GM19238 (cell line): ENCODE results near the gene ANKRD17.
"Not testable (repeated sequence)": the region's sequence is repeated elsewhere in the genome, so short reads cannot be mapped to it uniquely, and the experiment has no call there.

Experiments
- DNase-seq: peaks from one replicate; pipeline ENCODE4 v3.0.0; 2011; ENCODE audit warnings: low spot score; ENCODE audit not compliant: insufficient read length

The ANKRD17 gene

DNA sequence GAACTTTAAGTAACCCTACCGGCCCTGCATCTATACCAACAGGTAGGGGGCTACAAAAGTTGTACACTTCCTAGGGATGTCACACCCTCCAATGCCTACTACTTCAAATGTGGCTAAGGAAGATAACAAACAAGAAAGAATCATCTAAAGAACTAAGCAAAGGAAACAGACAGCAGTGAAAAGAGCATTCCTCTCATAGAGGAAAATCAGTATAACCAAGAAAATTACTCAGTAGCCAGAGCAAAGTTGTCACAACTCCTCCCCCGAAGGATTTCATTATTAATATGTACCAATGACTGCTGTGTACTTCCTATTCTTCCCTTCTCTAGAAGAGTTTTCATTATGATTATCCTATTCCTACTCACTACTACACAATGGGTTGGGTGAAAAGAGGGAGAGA lies 12.6 kb downstream of the ANKRD17 start:
- DNase-seq = no peak

DNA sequence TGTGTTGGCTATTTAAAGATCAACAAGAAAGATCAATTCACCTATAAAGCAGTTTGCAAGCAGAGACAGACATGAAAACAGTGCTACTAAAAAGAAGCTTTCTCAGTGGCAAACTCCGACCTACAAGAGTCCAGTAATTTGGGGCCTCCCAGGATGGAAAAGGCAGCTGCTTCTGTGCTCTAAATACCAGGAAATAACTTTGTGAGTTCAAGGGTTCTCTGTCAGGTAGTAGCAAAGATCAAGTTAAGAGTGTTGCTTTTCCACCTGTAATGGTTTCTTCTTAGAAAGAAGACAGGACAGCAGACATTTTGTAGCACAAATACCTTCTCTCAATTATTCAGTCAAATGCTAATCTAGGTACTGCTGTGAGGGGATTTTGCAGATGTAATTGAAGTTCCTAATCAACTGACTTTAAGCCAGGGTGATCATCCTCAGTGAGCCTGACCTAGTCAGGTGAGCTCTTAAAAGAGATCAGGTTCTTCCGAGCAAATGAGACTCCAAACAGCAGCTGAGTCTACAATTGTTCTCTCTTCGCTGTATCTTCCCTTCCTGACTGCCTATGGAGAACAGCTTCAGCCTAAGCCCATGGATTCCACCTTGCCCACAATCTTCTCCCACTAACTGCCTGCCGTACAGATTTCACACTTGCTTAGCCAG lies 13.5 kb downstream of the ANKRD17 start:
- DNase-seq = no peak

DNA sequence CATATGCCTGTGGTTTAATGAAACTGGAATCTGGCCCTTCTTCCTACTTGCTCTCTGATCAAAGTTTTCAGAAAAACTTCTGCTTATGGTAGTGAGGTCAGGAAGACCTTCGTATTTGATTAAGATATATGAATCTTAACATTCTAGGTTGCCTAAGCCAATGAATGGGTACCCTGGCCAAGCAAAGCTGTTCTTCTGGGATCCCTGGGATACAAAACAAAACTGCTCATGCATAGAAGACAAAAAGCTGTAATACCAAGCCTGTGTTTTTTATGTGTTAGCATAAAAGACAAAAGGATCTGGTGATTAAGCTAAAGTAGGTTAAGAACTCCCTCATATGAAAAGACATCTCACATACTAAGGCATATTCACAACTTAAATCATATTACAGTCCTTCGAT lies 21.6 kb downstream of the ANKRD17 start:
- DNase-seq = no peak

GRCh38 chr4:73236151-73236550 lies 22.4 kb downstream of the ANKRD17 start:
- no peak for DNase-seq

- no peak for DNase-seq
These were observed 23.9 kb downstream of the ANKRD17 start for GRCh38 chr4:73234712-73235111.

- DNase-seq = no peak
These were observed 26.8 kb downstream of the ANKRD17 start for GRCh38 chr4:73231518-73232487.

DNA sequence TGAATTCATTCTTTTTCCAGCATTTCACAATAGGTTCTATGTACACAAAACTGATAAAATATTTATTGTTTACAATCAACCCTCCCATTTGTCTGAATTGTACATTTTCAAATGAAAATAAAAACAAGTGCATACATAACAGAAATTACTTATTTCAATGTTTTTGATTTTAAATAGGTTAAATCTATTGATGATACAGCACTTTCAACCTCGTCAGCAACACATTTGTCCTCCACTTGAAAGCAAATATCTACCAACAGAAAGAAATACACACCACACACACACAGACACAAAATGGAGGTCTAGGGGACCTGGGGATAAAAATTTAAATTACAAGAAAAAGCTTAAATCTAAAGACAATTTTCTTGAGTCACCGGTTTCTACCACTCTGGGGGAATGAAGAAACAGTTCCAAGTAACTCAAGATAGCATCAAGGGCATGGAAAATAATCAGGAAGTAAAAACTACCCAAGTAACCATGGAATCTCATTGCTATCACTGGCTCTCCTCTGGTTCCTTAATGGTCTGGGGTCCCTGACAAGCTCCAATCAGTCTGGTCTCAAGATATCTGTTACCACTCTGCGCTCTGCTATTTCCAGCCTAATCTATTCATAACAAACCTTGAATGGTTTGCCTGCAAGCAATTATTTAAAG lies 27.6 kb downstream of the ANKRD17 start:
- DNase-seq = no peak

- DNase-seq = not testable (repeated sequence)
These were observed 29.8 kb downstream of the ANKRD17 start for GRCh38 chr4:73228800-73229199.

GRCh38 chr4:73224886-73225285 lies 33.7 kb downstream of the ANKRD17 start:
- DNase-seq = no peak

DNA sequence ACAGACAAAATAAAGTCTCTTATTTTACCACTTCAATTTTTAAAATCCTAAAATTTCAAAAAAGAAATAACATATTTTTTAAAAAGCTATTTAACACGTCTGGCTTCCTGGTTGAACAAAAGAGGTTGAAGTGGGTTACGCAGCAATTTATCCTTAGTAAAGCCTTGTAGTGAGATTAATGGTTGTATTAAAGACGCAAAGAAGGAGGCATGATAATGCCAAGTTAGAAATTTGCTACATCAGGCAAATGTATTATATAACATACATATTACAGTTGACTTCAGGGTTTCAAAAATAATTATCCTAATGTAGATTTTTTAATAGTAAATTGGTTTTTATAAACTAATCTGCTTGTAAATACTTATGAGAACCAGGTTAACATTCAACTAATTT lies 35.3 kb downstream of the ANKRD17 start:
- DNase-seq = no peak

DNA sequence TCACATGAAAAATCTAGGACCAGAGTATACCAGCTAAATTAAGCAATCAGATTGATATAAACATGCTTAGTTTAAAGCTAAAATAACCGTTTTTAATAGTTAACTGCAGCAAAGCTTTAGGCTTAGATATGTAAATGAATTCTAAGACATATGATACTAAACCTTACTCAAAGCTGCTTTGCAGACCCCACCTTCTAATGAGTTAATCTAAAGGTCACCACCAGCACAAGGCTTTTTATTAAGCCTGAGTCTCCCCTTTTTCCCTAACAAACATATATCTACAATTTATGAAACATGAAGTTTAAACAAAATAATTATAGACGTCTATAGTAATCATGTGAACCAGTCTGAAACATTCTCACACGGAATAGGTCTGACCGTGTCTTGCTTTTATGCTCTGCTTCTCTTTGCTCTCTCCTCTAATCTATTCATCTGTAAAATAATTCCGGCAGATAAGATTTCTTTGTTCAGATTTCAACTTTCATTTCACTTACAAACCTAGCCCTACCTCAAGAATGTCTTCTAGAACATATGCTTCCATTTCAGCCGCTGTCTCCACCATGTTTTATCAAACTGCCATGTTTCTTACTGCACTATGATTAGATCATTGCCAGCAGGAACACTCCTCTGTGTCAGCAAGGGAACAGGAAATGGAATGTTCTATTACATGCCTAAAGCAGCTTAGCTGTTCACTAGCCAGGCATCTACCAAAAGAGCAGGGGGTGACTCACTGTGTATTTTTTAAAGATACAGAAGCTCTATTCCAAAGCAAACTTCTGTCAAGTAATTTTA lies 35.9 kb downstream of the ANKRD17 start:
- DNase-seq = peak; percentile 27

GRCh38 chr4:73221734-73222133 lies 36.9 kb downstream of the ANKRD17 start:
- no peak for DNase-seq

DNA sequence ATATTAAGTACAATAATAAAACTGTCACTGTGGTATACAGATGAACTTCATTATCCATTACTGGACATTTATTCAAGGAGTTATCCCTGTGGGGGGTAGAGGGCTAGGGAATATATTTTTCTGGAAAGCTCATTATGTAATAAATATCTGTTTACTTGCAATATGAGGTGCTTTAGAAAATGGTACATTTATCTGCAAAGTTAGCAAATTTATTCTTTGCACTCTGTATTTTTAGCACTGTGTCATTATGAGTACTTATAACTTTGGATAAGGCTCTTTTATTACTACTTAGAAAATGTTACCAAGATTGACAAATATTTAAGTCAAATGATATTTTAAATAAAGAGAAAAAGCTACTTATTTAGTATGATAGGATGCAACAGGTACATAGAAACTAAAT lies 37.8 kb downstream of the ANKRD17 start:
- no peak for DNase-seq

- DNase-seq = no peak
These were observed 44.5 kb downstream of the ANKRD17 start for GRCh38 chr4:73213916-73214653.

- no peak for DNase-seq
These were observed 45.4 kb downstream of the ANKRD17 start for GRCh38 chr4:73212982-73213730.

DNA sequence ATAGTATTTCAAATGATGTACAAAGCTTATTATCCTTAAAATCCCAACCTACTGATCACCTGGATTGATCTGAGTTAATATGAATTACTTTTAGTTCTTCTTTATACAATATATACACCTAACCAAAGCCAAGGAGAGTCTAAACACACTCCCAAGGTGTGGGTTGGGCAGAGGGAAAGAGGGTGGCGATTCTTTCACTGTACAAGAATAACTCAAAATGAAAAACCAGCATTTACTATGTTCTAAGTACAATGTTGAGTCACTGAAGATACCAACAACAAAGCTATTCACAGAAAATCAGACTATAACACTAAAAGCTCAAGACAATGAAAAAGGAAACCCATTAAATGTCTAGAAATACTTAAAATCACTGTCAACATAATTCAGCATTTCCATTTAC lies 46.6 kb downstream of the ANKRD17 start:
- DNase-seq = no peak

GRCh38 chr4:73208376-73208775 lies 50.2 kb downstream of the ANKRD17 start:
- no peak for DNase-seq

GRCh38 chr4:73206236-73206635 lies 52.4 kb downstream of the ANKRD17 start:
- DNase-seq = no peak

DNA sequence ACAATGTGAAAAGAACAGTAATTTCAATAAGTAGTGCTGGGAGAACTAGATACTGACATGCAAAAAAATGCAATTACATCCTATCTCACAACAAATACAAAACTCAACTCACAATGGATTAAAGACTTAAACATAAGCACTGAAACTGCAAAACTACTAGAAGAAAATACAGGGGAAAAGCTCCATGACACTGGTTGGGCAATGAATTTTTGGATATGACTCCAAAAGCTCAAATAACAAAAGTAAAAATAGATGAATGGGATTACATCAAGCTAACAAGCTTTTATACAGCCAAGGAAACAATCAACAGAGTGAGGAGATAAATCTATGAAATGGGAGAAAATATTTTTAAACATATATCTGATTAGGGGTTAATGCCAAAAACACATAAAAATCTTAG lies 53.1 kb downstream of the ANKRD17 start:
- DNase-seq = no peak

- DNase-seq = not testable (repeated sequence)
These were observed 54.6 kb downstream of the ANKRD17 start for GRCh38 chr4:73203976-73204375.
